Kidney (tissue), 14 donors: Measurements from ENCODE around the gene IL3RA. TPM values are rescaled to one million over a fixed set of nuclear protein-coding genes. Genes with fewer than 3 reads are reported as not detected.

Source experiments
- DNase-seq, 5 donors: peaks; one replicate each; pipeline ENCODE4 v3.0.0-alpha.2; 2013 to 2020
- FAIRE-seq: peaks from 2 replicates; lab custom pipeline; 2012; peaks lifted over from hg19 to GRCh38; lab: Jason Lieb, UNC
- H3K27ac ChIP-seq, 2 donors: one replicate each; pipeline ENCODE4 v1.7.0; 2013; ENCODE audit warnings: low read depth in 2 of 2, low read length in 2 of 2, inconsistent platforms in 1 of 2
- H3K27me3 ChIP-seq: one replicate; pipeline ENCODE4 v1.7.1; 2013; ENCODE audit warnings: low read length, inconsistent platforms; ENCODE audit not compliant: control insufficient read depth, insufficient read depth
- H3K36me3 ChIP-seq, 3 donors: one replicate each; pipeline versions ENCODE4 v1.7.0 to v1.7.1; 2013; ENCODE audit warnings: low read length in 3 of 3, control low read depth in 1 of 3, inconsistent platforms in 1 of 3; ENCODE audit not compliant: insufficient read depth in 3 of 3, control insufficient read depth in 2 of 3
- H3K4me1 ChIP-seq, 3 donors: one replicate each; pipeline versions ENCODE4 v1.7.0 to v1.7.1; 2013; ENCODE audit warnings: low read length in 3 of 3, inconsistent platforms in 1 of 3, low read depth in 1 of 3; ENCODE audit not compliant: control insufficient read depth in 2 of 3, insufficient read depth in 2 of 3
- H3K4me3 ChIP-seq, 3 donors: one replicate each; pipeline versions ENCODE4 v1.7.0 to v1.8.1; 2013; ENCODE audit warnings: low read length in 3 of 3, control low read depth in 1 of 3, inconsistent platforms in 1 of 3
- H3K9ac ChIP-seq, 3 donors: one replicate each; pipeline versions ENCODE4 v1.7.0 to v1.7.1; 2013; ENCODE audit warnings: low read length in 3 of 3, control low read depth in 1 of 3, inconsistent platforms in 1 of 3
- H3K9me3 ChIP-seq, 3 donors: one replicate each; pipeline versions ENCODE4 v1.7.0 to v1.7.1; 2013; ENCODE audit warnings: low read length in 3 of 3, control low read depth in 1 of 3, inconsistent platforms in 1 of 3; ENCODE audit not compliant: control insufficient read depth in 2 of 3, insufficient read depth in 1 of 3
- CTCF ChIP-seq: IDR thresholded peaks from 3 replicates; pipeline ENCODE4 v1.5.1; 2012; ENCODE audit warnings: mild to moderate bottlenecking, moderate library complexity, borderline replicate concordance; ENCODE audit not compliant: insufficient read depth; ENCODE audit errors: extremely low read depth
- intact Hi-C: fragments of 100-400 bp; cut with DNase I; formaldehyde crosslinking; loops from one replicate; pipeline ENCODE4 v1.11.1; 2022
- polyA plus RNA-seq: library from polyadenylated mRNA; stranded (reverse); fragments of 350-450 nt; fragmentation: Illumina TruSeq; extraction: RNeasy Lipid Tissue Mini Kit (QIAGEN cat#74804); gene quantifications from one replicate; pipeline ENCODE4 v1.2.3, GENCODE V29; 2014; ENCODE audit warnings: low read depth, low replicate concordance; ENCODE audit not compliant: insufficient read depth
- total RNA-seq: library from RNA; stranded (reverse); fragmentation: NEBNext Ultra II Directional; extraction: Animal tissue kit (Norgen Biotek cat#: 25700); gene quantifications from one replicate; pipeline ENCODE4 v1.2.1, GENCODE V29; 2021
- donor health status: control.
- donor health status: control.
- donor health status: control.
- donor health status: control.
- donor health status: control.
- donor health status: DM: yes; HTN: yes; CAD: no.
- donor health status: Normal renal cell carcinoma (clear cell type).

Gene IL3RA
- total and polyA plus RNA-seq, 2 donors from 2014 or later = 4.6 to 10.2 TPM

- peak in 1 of 5 donors; percentile 7 for DNase-seq
- no peak for TF ChIP-seq CTCF
- intact Hi-C loops = no loop called here
- H3K9me3 ChIP-seq = peaks cover 0 to 4% (median 2%) of the 10 kb centered on the region in 3 donors
- H3K9ac ChIP-seq = no peak overlapping the region
- H3K36me3 ChIP-seq = peaks cover 13 to 22% (median 18%) of the 10 kb centered on the region in 3 donors
- H3K27me3 ChIP-seq = no peaks in the 10 kb centered on the region
- H3K4me1 ChIP-seq = no peaks in the 10 kb centered on the region
- no peak overlapping the region for H3K4me3 ChIP-seq
- no peak overlapping the region for H3K27ac ChIP-seq
- no peak for FAIRE-seq
Observed at GRCh38 chrX:1416965-1417760, 80.6 kb downstream of the IL3RA start.

- Histone ChIP-seq H3K9ac (no peak overlapping the region), H3K9me3 (peaks cover 0 to 9% (median 2%) of the 10 kb centered on the region in 3 donors), H3K27me3 (no peaks in the 10 kb centered on the region), H3K27ac (no peak overlapping the region), H3K4me3 (no peak overlapping the region), H3K36me3 (peaks cover 13 to 22% (median 18%) of the 10 kb centered on the region in 3 donors), H3K4me1 (no peaks in the 10 kb centered on the region)
- DNase-seq (peak in 1 of 5 donors; percentile 51), FAIRE-seq (no peak)
- TF ChIP-seq CTCF = no peak
- intact Hi-C loops = no loop called here
Observed at GRCh38 chrX:1417921-1418771, 81.6 kb downstream of the IL3RA start.

GRCh38 chrX:1418901-1419544 is 82.4 kb downstream of the IL3RA start:
- Histone ChIP-seq H3K27ac (no peak overlapping the region), H3K27me3 (no peaks in the 10 kb centered on the region), H3K36me3 (peaks cover 13 to 22% (median 18%) of the 10 kb centered on the region in 3 donors), H3K4me1 (no peaks in the 10 kb centered on the region), H3K9me3 (peaks cover 0 to 9% (median 4%) of the 10 kb centered on the region in 3 donors), H3K4me3 (no peak overlapping the region), H3K9ac (no peak overlapping the region)
- DNase-seq (peak in 1 of 5 donors; percentile 72), FAIRE-seq (no peak)
- intact Hi-C loops = no loop called here
- no peak for TF ChIP-seq CTCF
